DND-41 (cell line): ENCODE measurements around the gene TMEM169.

Source experiments
- EZH2 ChIP-seq: IDR thresholded peaks from 3 replicates; pipeline ENCODE4 v1.6.1; 2012; ENCODE audit warnings: borderline replicate concordance, low read depth, mild to moderate bottlenecking, moderate library complexity, low read length, inconsistent platforms; ENCODE audit not compliant: severe bottlenecking
- TF ChIP-seq, protein P1 (sequence below): IDR thresholded peaks from 2 replicates; pipeline ENCODE4 v1.5.1; 2012; ENCODE audit warnings: borderline replicate concordance, low read length, moderate library complexity, mild to moderate bottlenecking; ENCODE audit not compliant: poor library complexity, severe bottlenecking; ENCODE audit errors: extremely low read depth

DNA sequence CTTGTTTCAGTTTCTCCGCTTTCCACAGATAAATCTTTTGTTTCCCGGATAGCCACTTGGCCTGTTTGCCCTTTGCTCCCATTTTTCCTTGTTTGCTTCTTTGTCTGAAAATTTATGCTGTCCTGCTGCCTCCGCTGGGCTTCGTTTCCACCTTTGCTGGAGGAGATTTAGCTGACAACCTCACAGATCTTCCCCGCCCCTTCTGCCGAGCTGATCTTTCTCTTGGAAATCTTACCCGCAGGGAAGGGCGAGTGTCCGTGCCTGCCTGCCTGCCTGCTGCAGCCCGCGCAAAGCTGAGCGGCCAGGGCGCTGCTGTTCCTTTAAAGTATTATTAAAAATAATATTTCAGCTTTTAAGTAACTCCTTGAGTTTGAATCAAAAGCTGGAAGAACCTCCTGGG lies 26.0 kb downstream of the TMEM169 start:
- TF ChIP-seq, protein P1, sequence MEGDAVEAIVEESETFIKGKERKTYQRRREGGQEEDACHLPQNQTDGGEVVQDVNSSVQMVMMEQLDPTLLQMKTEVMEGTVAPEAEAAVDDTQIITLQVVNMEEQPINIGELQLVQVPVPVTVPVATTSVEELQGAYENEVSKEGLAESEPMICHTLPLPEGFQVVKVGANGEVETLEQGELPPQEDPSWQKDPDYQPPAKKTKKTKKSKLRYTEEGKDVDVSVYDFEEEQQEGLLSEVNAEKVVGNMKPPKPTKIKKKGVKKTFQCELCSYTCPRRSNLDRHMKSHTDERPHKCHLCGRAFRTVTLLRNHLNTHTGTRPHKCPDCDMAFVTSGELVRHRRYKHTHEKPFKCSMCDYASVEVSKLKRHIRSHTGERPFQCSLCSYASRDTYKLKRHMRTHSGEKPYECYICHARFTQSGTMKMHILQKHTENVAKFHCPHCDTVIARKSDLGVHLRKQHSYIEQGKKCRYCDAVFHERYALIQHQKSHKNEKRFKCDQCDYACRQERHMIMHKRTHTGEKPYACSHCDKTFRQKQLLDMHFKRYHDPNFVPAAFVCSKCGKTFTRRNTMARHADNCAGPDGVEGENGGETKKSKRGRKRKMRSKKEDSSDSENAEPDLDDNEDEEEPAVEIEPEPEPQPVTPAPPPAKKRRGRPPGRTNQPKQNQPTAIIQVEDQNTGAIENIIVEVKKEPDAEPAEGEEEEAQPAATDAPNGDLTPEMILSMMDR = no peak
- TF ChIP-seq EZH2 = no peak
